Neural progenitor cell (in vitro differentiated cells): ENCODE results near the gene PHOX2A. TPM values are rescaled to one million over a fixed set of nuclear protein-coding genes. Genes with fewer than 3 reads are reported as not detected.

Source experiments
- DNase-seq: peaks from one replicate; pipeline ENCODE4 v3.0.0-alpha.2; 2016; ENCODE audit warnings: low spot score
- H2AFZ ChIP-seq: fragments of 200-600 bp; sonication (generic); replicated peaks from 2 replicates; pipeline ENCODE4 v1.6.1; 2016; ENCODE audit warnings: antibody characterized with exemption
- H3F3A ChIP-seq: fragments of 200-600 bp; sonication (generic); 2 replicates; pipeline ENCODE4 v1.6.1; 2016; ENCODE audit warnings: antibody characterized with exemption, low read depth
- H3K27ac ChIP-seq: fragments of 200-600 bp; sonication (generic); 2 replicates; pipeline ENCODE4 v1.5.1; 2016; ENCODE audit warnings: mild to moderate bottlenecking
- H3K27me3 ChIP-seq: fragments of 200-600 bp; sonication (generic); 2 replicates; pipeline ENCODE4 v1.6.1; 2016; ENCODE audit warnings: mild to moderate bottlenecking, moderate library complexity
- H3K36me3 ChIP-seq: fragments of 200-600 bp; sonication (generic); 2 replicates; pipeline ENCODE4 v1.5.1; 2016
- H3K4me1 ChIP-seq: fragments of 200-600 bp; sonication (generic); 2 replicates; pipeline ENCODE4 v1.6.1; 2016; ENCODE audit warnings: mixed run types
- H3K4me2 ChIP-seq: fragments of 200-600 bp; sonication (generic); 2 replicates; pipeline ENCODE4 v1.6.1; 2016
- H3K4me3 ChIP-seq: fragments of 200-600 bp; sonication (generic); 2 replicates; pipeline ENCODE4 v1.5.1; 2016
- H3K79me2 ChIP-seq: fragments of 200-600 bp; sonication (generic); 2 replicates; pipeline ENCODE4 v1.6.1; 2016; ENCODE audit warnings: low read depth
- H3K9ac ChIP-seq: fragments of 200-600 bp; sonication (generic); 2 replicates; pipeline ENCODE4 v1.6.1; 2016
- H3K9me3 ChIP-seq: fragments of 200-600 bp; sonication (generic); 2 replicates; pipeline ENCODE4 v1.5.1; 2016; ENCODE audit warnings: low read depth
- H4K20me1 ChIP-seq: fragments of 200-600 bp; sonication (generic); 2 replicates; pipeline ENCODE4 v1.6.1; 2016; ENCODE audit warnings: low read depth
- H3K27ac Mint-ChIP-seq: 3 replicates; pipeline ENCODE4 v1.8.0; 2021; ENCODE audit warnings: mixed read lengths
- H3K27me3 Mint-ChIP-seq: 2 replicates; pipeline ENCODE4 v1.8.0; 2022; ENCODE audit warnings: low read depth, mild to moderate bottlenecking, inconsistent platforms, moderate library complexity, mixed read lengths; ENCODE audit not compliant: insufficient read depth
- H3K36me3 Mint-ChIP-seq: 3 replicates; pipeline ENCODE4 v1.8.0; 2021; ENCODE audit warnings: mixed read lengths
- H3K4me1 Mint-ChIP-seq: 3 replicates; pipeline ENCODE4 v1.8.0; 2021; ENCODE audit warnings: mixed read lengths
- H3K4me3 Mint-ChIP-seq: 3 replicates; pipeline ENCODE4 v1.8.0; 2021; ENCODE audit warnings: mild to moderate bottlenecking, moderate library complexity, mixed read lengths
- H3K9me3 Mint-ChIP-seq: 3 replicates; pipeline ENCODE4 v1.8.0; 2020; ENCODE audit warnings: mixed read lengths
- CTCF ChIP-seq: fragments of 200-600 bp; sonication (generic); IDR thresholded peaks from 2 replicates; pipeline ENCODE4 v1.5.1; 2017; ENCODE audit warnings: antibody characterized with exemption, mild to moderate bottlenecking
- EZH2 ChIP-seq: fragments of 200-600 bp; sonication (generic); IDR thresholded peaks from 2 replicates; pipeline ENCODE4 v1.6.1; 2017; ENCODE audit warnings: antibody characterized with exemption, mild to moderate bottlenecking, moderate library complexity
- EZH2phosphoT487 ChIP-seq: fragments of 200-600 bp; sonication (generic); IDR thresholded peaks from 2 replicates; pipeline ENCODE4 v1.6.1; 2017; ENCODE audit warnings: antibody characterized with exemption
- total RNA-seq: library from RNA; depleted of rRNA; stranded (reverse); fragments of >200 nt; gene quantifications from 2 replicates; pipeline ENCODE4 v1.2.3, GENCODE V29; 2015; ENCODE audit warnings: low replicate concordance

The PHOX2A gene
- total RNA-seq, 1 donor from 2014 or later = not detected

- TF ChIP-seq CTCF = no peak
- peak; percentile 61 for TF ChIP-seq EZH2
- DNase-seq = peak; percentile 55
- H3K27me3 Mint-ChIP-seq = peaks cover 40% of the 10 kb centered on the region
- Histone ChIP-seq H3K36me3 (no peaks in the 10 kb centered on the region), H3K4me1 (peaks cover 23% of the 10 kb centered on the region), H3K9me3 (no peaks in the 10 kb centered on the region), H3K9ac (no peak overlapping the region), H3K4me2 (peak overlapping the region; percentile 84), H3F3A (peaks cover 16% of the 10 kb centered on the region), H3K79me2 (no peaks in the 10 kb centered on the region), H3K27me3 (peaks cover 100% of the 10 kb centered on the region), H3K27ac (no peak overlapping the region), H4K20me1 (peaks cover 11% of the 10 kb centered on the region), H2AFZ (peak overlapping the region; percentile 85), H3K4me3 (peak overlapping the region; percentile 69)
- H3K27ac Mint-ChIP-seq = no peak overlapping the region
- peaks cover 8% of the 10 kb centered on the region for H3K36me3 Mint-ChIP-seq
- H3K4me3 Mint-ChIP-seq = peak overlapping the region; percentile 81
- H3K9me3 Mint-ChIP-seq = peaks cover 15% of the 10 kb centered on the region
- peaks cover 25% of the 10 kb centered on the region for H3K4me1 Mint-ChIP-seq
Measured at GRCh38 chr11:72243173-72244059, 560 bp downstream of the PHOX2A start.

- no peaks in the 10 kb centered on the region for H3K9me3 ChIP-seq
- TF ChIP-seq EZH2 = no peak
- peaks cover 87% of the 10 kb centered on the region for H3K27me3 ChIP-seq
- peaks cover 26% of the 10 kb centered on the region for H3F3A ChIP-seq
- DNase-seq = no peak
- no peak overlapping the region for H3K27ac ChIP-seq
- Mint-ChIP-seq H3K4me3 (peak overlapping the region; percentile 5), H3K27ac (no peak overlapping the region), H3K27me3 (peaks cover 40% of the 10 kb centered on the region), H3K36me3 (peaks cover 8% of the 10 kb centered on the region), H3K4me1 (peaks cover 26% of the 10 kb centered on the region), H3K9me3 (peaks cover 15% of the 10 kb centered on the region)
- no peaks in the 10 kb centered on the region for H3K36me3 ChIP-seq
- H3K79me2 ChIP-seq = no peaks in the 10 kb centered on the region
- no peak overlapping the region for H3K9ac ChIP-seq
- no peak overlapping the region for H3K4me2 ChIP-seq
- H3K4me3 ChIP-seq = no peak overlapping the region
- peaks cover 23% of the 10 kb centered on the region for H4K20me1 ChIP-seq
- H3K4me1 ChIP-seq = peaks cover 29% of the 10 kb centered on the region
- no peak overlapping the region for H2AFZ ChIP-seq
Measured at GRCh38 chr11:72242141-72242540, 1.8 kb downstream of the PHOX2A start.

- Histone ChIP-seq H3K4me2 (peak overlapping the region; percentile 72), H3K36me3 (no peaks in the 10 kb centered on the region), H3K27me3 (peaks cover 79% of the 10 kb centered on the region), H3K27ac (no peak overlapping the region), H3K4me3 (no peak overlapping the region), H3K9me3 (no peaks in the 10 kb centered on the region), H3K9ac (no peak overlapping the region), H3F3A (peaks cover 32% of the 10 kb centered on the region), H3K79me2 (no peaks in the 10 kb centered on the region), H3K4me1 (peaks cover 29% of the 10 kb centered on the region), H4K20me1 (peaks cover 25% of the 10 kb centered on the region), H2AFZ (no peak overlapping the region)
- H3K27me3 Mint-ChIP-seq = peaks cover 40% of the 10 kb centered on the region
- H3K4me3 Mint-ChIP-seq = no peak overlapping the region
- no peak for TF ChIP-seq CTCF
- TF ChIP-seq EZH2phosphoT487 = peak; percentile 27
- peaks cover 26% of the 10 kb centered on the region for H3K4me1 Mint-ChIP-seq
- peak; percentile 37 for DNase-seq
- peaks cover 15% of the 10 kb centered on the region for H3K9me3 Mint-ChIP-seq
- peaks cover 12% of the 10 kb centered on the region for H3K36me3 Mint-ChIP-seq
- no peak overlapping the region for H3K27ac Mint-ChIP-seq
Measured at GRCh38 chr11:72241291-72241781, 2.6 kb downstream of the PHOX2A start.
